ENCODE results near the gene WDR54. TPM values are rescaled to one million over a fixed set of nuclear protein-coding genes. Genes with fewer than 3 reads are reported as not detected.

Gene WDR54
- polyA plus RNA-seq, 1 donor (not counting 4 experiments of a cell fraction or from before 2014, with no cell fraction given): 35.2 TPM

- peaks cover 54% of the 10 kb centered on the region for H3K79me2 ChIP-seq (ENCODE audit: control insufficient read depth, insufficient read depth, low read length)
- H2AFZ ChIP-seq (ENCODE audit: control insufficient read depth, low read length): peak overlapping the region; percentile 95
- H3K9me1 ChIP-seq (ENCODE audit: control insufficient read depth, extremely low read depth, insufficient read depth, low read length): no peaks in the 10 kb centered on the region
- dilution Hi-C loops (cut with MboI; ENCODE audit: extremely low pct_ligation_motif_present, low sequenced_read_pairs): no loop called here
- peak overlapping the region; percentile 70 to 83 (median 73) for H3K4me3 ChIP-seq (ENCODE audit: control insufficient read depth in 2 of 3, extremely low read depth in 1 of 3, insufficient read depth in 2 of 3, low read depth in 1 of 3, low read length in 3 of 3)
- H3K27ac ChIP-seq (ENCODE audit: control insufficient read depth, insufficient read depth, low read length): peak overlapping the region; percentile 95
- peaks cover 0 to 6% of the 10 kb centered on the region in 2 experiments for H3K36me3 ChIP-seq (ENCODE audit: control insufficient read depth in 2 of 2, extremely low read depth in 1 of 2, insufficient read depth in 2 of 2, low read length in 2 of 2)
- peaks cover 16% of the 10 kb centered on the region for H3K4me1 ChIP-seq (ENCODE audit: control insufficient read depth, extremely low read depth, insufficient read depth, low read length)
- H3K27me3 ChIP-seq (ENCODE audit: control insufficient read depth, extremely low read depth, insufficient read depth, low read length): no peaks in the 10 kb centered on the region
- peak; percentile 72 for FAIRE-seq
- DNase-seq (ENCODE audit: low read depth, low spot score): peak; percentile 9
- H4K20me1 ChIP-seq (ENCODE audit: control insufficient read depth, extremely low read depth, insufficient read depth, low read length): peaks cover 7% of the 10 kb centered on the region
- peak overlapping the region; percentile 93 for H3K4me2 ChIP-seq (ENCODE audit: control insufficient read depth, extremely low read depth, insufficient read depth, low read depth, low read length)
- no peak for TF ChIP-seq CTCF (optimal IDR thresholded peaks at IDR 0.05 in 1 of 3, IDR thresholded peaks at IDR 0.05 in 1 of 3, conservative IDR thresholded peaks at IDR 0.05 in 1 of 3; ENCODE audit: extremely low read depth in 1 of 3, insufficient read depth in 2 of 3, low read length in 3 of 3)
- TF ChIP-seq EZH2 (IDR thresholded peaks at IDR 0.05; ENCODE audit: low read length): no peak
- H3K9ac ChIP-seq (ENCODE audit: control insufficient read depth, extremely low read depth, insufficient read depth, low read length): peak overlapping the region; percentile 97
- no peaks in the 10 kb centered on the region for H3K9me3 ChIP-seq (ENCODE audit: control insufficient read depth, low read depth, low read length)
Observed at GRCh38 chr2:74391209-74391579, 30.3 kb upstream of the WDR54 start.

DNA sequence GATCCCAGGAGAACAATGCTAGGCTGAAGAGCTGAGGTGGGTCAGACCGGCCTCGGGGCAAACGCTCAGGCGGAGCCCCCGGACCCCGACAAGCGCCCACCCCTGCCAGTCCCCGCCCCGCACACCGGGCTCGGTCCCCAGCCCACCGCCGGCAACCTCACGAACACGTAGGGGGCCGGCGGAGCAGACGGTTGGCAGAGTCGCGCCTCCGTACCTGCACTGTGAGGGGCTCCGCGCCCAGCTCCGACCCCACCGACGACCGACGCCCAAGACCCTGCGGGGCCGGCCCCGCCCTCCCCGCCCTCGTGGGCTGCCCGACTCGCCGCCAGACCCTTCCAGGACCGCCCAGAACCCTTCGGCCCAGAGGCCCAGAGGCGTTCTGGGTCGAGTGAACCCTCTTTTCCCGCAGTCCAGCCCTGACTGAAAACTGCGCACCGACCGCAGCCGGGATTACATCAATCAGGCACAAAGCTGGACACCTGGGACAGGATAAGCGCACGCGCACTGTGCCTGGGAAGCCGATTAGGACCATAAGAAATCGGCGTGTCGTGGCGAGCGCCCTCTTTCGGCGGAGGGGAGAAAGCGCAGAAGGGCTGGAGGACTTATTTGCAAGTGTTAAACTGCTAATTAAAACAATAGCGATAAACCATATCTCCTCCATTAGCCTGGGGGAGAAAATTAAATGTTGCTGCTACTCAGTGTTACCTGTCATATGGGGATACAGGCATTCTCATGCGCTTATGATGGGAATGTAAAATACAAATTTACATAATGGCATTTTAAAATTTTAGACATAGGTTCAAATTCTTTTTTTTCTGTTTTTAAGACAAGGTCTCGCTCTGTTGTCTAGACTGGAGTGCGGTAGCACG lies 29.7 kb upstream of the WDR54 start:
- dilution Hi-C loops (cut with MboI; ENCODE audit: extremely low pct_ligation_motif_present, low sequenced_read_pairs): no loop called here
- peak overlapping the region; percentile 95 for H2AFZ ChIP-seq (ENCODE audit: control insufficient read depth, low read length)
- FAIRE-seq: peak; percentile 72
- peaks cover 16% of the 10 kb centered on the region for H3K4me1 ChIP-seq (ENCODE audit: control insufficient read depth, extremely low read depth, insufficient read depth, low read length)
- TF ChIP-seq CTCF (optimal IDR thresholded peaks at IDR 0.05 in 1 of 3, IDR thresholded peaks at IDR 0.05 in 1 of 3, conservative IDR thresholded peaks at IDR 0.05 in 1 of 3; ENCODE audit: extremely low read depth in 1 of 3, insufficient read depth in 2 of 3, low read length in 3 of 3) (peak; percentile 95 to 98 (median 96)), EZH2 (IDR thresholded peaks at IDR 0.05; ENCODE audit: low read length) (no peak)
- H3K27me3 ChIP-seq (ENCODE audit: control insufficient read depth, extremely low read depth, insufficient read depth, low read length): no peaks in the 10 kb centered on the region
- peaks cover 48% of the 10 kb centered on the region for H3K79me2 ChIP-seq (ENCODE audit: control insufficient read depth, insufficient read depth, low read length)
- no peaks in the 10 kb centered on the region for H3K9me1 ChIP-seq (ENCODE audit: control insufficient read depth, extremely low read depth, insufficient read depth, low read length)
- peak overlapping the region; percentile 97 for H3K9ac ChIP-seq (ENCODE audit: control insufficient read depth, extremely low read depth, insufficient read depth, low read length)
- peaks cover 0 to 6% of the 10 kb centered on the region in 2 experiments for H3K36me3 ChIP-seq (ENCODE audit: control insufficient read depth in 2 of 2, extremely low read depth in 1 of 2, insufficient read depth in 2 of 2, low read length in 2 of 2)
- DNase-seq (ENCODE audit: low read depth, low spot score): peak; percentile 65
- H4K20me1 ChIP-seq (ENCODE audit: control insufficient read depth, extremely low read depth, insufficient read depth, low read length): peaks cover 7% of the 10 kb centered on the region
- H3K4me3 ChIP-seq (ENCODE audit: control insufficient read depth in 2 of 3, extremely low read depth in 1 of 3, insufficient read depth in 2 of 3, low read depth in 1 of 3, low read length in 3 of 3): peak overlapping the region; percentile 70 to 83 (median 73)
- peak overlapping the region; percentile 95 for H3K27ac ChIP-seq (ENCODE audit: control insufficient read depth, insufficient read depth, low read length)
- peak overlapping the region; percentile 93 for H3K4me2 ChIP-seq (ENCODE audit: control insufficient read depth, extremely low read depth, insufficient read depth, low read depth, low read length)
- H3K9me3 ChIP-seq (ENCODE audit: control insufficient read depth, low read depth, low read length): no peaks in the 10 kb centered on the region
